ENCODE measurements around the gene RAB19. TPM values are rescaled to one million over a fixed set of nuclear protein-coding genes. Genes with fewer than 3 reads are reported as not detected.

The RAB19 gene
- total and polyA plus RNA-seq, 9 of the 15 experiments (the other 6 are each of a cell fraction or from before 2014, with no cell fraction given) = not detected

GRCh38 chr7:140475747-140476333 is 72.0 kb downstream of the RAB19 start (continued):
- 0 out of 2 replicates have a peak, but pooled peaks have one; percentile 30 for TF ChIP-seq EP400 (IDR thresholded peaks at IDR 0.05)
- TF ChIP-seq POLR2H (tag; IDR thresholded peaks at IDR 0.05; ENCODE audit: low read depth) = peak; percentile 17; the same call in 1 of the 2 replicates
- TF ChIP-seq, protein P1, sequence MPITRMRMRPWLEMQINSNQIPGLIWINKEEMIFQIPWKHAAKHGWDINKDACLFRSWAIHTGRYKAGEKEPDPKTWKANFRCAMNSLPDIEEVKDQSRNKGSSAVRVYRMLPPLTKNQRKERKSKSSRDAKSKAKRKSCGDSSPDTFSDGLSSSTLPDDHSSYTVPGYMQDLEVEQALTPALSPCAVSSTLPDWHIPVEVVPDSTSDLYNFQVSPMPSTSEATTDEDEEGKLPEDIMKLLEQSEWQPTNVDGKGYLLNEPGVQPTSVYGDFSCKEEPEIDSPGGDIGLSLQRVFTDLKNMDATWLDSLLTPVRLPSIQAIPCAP (CRISPR knock-in tag; IDR thresholded peaks at IDR 0.05; ENCODE audit: borderline replicate concordance) = no peak
- no peak for TF ChIP-seq ATF1 (CRISPR knock-in tag; IDR thresholded peaks at IDR 0.05)
- 0 out of 2 replicates have a peak, but pooled peaks have one; percentile 5 for TF ChIP-seq ATF1 (tag; IDR thresholded peaks at IDR 0.05)
- no peak for TF ChIP-seq MTF1 (CRISPR knock-in tag; IDR thresholded peaks at IDR 0.05; ENCODE audit: borderline replicate concordance)
- TF ChIP-seq TBL1XR1 (IDR thresholded peaks at IDR 0.05; ENCODE audit: low read length in 2 of 2) = no peak
- TF ChIP-seq PTRF (tag; IDR thresholded peaks at IDR 0.05) = no peak
- no peak for TF ChIP-seq COPS2 (conservative IDR thresholded peaks at IDR 0.05)
- 0 out of 2 replicates have a peak, but pooled peaks have one; percentile 27 for TF ChIP-seq CHAMP1 (IDR thresholded peaks at IDR 0.05)
- TF ChIP-seq TSC22D4 (tag; IDR thresholded peaks at IDR 0.05) = no peak
- 0 out of 2 replicates have a peak, but pooled peaks have one; percentile 33 for TF ChIP-seq ZBTB33 (CRISPR knock-in tag; IDR thresholded peaks at IDR 0.05)
- no peak for TF ChIP-seq NCOA2 (IDR thresholded peaks at IDR 0.05; ENCODE audit: partially characterized antibody in 2 of 2)
- no peak for TF ChIP-seq EWSR1 (IDR thresholded peaks at IDR 0.05; ENCODE audit: borderline replicate concordance, low read depth, partially characterized antibody)
- no peak for TF ChIP-seq POLR2AphosphoS5 (IDR thresholded peaks at IDR 0.05; ENCODE audit: control insufficient read depth, insufficient read depth, low read depth, low read length)
- no peak for TF ChIP-seq ARHGAP35 (IDR thresholded peaks at IDR 0.05; ENCODE audit: partially characterized antibody)
